GM18519 (cell line): Measurements from ENCODE around the gene CHD8.
"Not testable (repeated sequence)": the region's sequence is repeated elsewhere in the genome, so short reads cannot be mapped to it uniquely, and the experiment has no call there.

Experiments used
- ATAC-seq: cut with Tn5 transposase; IDR thresholded peaks from one replicate; pipeline ENCODE4 v1.9.1; 2021; ENCODE audit warnings: mild to moderate bottlenecking, moderate library complexity; ENCODE audit not compliant: unreplicated experiment, low FRiP score

CHD8 gene

DNA sequence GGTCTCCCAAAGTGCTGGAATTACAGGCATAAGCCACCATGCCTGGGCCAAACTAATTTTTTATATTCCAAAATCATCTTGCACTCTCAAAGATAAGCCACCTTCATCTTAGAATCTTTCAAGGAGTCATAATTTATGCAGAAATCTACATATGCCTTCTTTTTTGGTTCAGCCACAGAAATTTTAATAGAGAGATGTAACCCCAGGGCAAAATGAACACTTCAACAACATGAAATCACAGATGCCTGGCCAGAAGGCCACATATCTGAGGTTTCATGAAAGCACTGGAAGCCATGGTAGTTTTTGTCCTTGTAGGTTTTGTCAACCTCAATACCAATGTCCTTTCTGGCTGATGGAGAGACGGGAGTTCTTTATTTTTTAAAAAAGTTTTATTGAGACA lies 81.9 kb downstream of the CHD8 start:
- ATAC-seq: no peak

DNA sequence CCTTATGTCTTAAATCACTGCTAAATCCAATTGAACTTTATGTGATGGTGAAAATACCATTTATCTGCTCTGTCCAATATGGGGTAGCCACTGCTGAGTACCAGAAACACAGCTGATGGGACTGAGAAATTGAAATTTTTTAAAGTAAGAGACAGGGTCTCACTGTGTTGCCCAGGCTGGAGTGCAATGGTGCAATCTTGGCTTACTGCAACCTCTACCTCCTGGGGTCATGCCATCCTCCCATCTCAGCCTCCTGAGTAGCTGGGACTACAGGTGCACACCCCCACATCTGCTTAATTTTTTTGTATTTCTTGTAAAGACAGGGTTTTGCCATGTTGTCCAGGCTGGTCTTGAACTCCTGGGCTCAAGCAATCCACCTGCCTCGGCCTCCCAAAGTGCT lies 83.1 kb downstream of the CHD8 start:
- ATAC-seq: not testable (repeated sequence)

DNA sequence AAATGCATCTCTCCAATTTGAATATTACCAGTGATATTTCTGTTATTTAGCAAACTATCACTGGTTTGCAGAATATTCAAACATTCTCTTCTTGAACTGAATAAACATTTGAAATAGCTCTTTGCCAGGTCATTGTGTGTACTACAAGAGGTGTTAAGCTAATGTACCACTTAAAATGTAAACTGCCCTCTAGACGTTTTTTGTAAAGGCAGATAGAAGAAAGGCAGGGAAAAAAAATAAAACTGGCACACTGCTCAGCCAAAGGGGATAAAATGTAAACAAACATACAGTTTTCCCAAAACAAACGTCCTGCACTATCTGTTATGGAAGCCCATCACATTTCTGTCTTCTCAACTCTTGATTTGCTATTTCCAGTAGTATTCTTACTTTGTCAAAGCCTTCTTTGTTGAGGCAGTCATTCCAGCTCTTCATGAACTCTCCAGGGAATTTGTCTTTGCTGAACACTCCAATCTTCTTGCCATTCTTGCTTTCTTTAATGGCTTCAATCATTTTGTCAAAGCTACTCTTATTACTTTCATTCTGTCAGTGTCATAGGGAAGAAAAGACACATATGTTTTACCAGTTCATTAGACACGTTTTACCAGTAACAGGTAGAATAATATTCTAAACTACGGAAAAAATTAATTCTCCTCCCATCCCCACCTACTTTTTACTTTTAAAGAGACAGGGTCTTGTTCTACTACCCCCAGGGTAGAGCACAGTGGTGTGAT lies 85.8 kb downstream of the CHD8 start:
- ATAC-seq: no peak

DNA sequence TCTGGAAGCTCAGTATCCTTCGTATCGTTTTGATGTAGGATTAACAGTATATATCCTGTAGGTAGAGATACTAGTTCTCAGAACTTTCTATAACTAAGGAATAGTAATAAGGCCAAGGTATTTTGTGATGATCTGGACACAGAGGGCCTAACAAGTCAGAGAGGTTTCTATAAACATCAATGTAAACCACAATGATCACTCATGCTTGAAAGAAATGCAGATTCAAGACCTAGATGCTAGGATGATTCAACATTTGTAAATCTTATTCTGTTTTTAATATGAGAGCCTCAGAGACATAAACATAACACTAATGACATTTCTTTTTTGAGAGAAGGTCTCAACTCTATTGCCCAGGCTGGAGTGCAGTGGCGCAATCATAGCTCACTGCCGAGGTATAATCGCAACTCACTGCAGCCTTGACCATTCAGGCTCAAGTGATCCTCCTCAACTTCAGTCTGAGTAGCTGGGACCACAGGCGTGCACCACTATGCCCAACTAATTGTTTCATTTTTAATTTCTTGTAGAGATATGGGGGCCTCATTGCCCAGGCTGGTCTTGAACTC lies 88.3 kb downstream of the CHD8 start:
- ATAC-seq: no peak

DNA sequence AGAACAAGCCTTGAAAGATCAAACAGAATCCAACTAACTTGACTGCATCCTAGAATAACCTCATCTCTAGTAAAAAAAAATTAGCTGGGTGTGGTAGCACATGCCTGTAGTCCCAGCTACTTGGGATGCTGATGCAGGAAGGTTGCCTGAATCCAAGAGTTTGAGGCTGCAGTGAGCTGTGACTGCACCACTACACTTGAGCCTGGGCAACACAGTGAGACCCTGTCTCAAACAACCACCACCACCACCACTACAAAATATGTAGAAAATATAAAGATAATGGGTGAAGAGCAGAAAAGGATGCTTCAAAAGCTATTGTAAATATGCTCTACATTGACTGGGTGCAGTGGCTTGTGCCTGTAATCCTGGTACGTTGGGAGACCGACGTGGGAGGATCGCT lies 99.4 kb downstream of the CHD8 start:
- no peak for ATAC-seq

DNA sequence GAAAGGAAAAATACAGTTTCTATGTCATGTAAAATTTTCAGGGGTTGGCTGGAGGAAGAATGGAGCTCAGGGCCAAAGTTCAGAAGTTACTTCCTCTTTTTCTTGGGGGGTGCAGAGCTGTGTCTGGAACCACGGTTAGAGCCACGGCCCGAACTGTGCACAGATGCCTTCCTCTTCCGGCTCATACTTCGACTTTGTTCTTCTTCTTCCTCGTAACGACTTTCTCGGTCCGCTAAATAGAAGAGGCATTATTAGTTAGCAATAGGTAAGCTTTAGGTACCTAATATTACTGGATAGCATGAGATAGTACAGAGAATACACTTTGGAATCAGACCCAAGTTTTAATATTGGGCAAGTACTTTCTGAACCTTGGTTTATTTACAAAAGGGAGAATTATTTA lies 103.3 kb downstream of the CHD8 start:
- ATAC-seq: no peak

DNA sequence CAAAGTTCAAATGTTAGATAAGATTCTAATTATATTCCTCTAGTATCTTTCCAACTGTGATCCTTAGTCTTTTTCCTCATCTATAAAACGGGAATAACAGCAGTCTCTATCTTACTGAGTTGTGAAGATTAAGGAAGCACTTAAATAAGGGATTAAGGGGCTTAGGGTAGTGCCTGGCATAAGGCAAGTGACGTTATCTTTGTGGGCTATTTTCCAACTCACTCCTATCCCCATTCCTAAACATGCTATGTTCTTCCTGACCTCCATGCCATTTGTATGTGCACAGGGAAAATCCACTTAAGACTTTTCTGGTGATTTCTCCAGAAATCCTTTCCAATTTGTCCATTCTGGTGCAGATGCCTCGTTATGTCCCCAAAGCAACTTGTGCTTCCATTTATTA lies 105.4 kb downstream of the CHD8 start:
- ATAC-seq: no peak

DNA sequence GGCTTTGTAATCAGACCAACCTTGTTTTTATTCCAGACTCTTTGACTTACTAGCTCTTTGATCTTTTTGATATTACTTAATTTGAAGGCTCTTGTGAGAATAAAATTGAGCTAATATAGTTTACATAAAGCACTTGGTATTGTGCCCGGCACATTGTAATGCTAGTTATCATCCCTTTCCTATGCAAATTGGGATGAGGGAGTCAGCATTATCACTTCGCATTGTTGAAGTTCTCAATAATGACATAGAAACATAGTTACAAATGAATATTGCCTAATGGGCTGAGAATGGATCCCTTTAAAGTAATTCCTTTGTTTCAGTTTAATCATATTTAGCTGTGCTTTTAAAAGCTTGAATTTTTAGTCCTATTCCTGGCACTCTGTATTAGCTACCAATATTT lies 108.7 kb downstream of the CHD8 start:
- no peak for ATAC-seq

DNA sequence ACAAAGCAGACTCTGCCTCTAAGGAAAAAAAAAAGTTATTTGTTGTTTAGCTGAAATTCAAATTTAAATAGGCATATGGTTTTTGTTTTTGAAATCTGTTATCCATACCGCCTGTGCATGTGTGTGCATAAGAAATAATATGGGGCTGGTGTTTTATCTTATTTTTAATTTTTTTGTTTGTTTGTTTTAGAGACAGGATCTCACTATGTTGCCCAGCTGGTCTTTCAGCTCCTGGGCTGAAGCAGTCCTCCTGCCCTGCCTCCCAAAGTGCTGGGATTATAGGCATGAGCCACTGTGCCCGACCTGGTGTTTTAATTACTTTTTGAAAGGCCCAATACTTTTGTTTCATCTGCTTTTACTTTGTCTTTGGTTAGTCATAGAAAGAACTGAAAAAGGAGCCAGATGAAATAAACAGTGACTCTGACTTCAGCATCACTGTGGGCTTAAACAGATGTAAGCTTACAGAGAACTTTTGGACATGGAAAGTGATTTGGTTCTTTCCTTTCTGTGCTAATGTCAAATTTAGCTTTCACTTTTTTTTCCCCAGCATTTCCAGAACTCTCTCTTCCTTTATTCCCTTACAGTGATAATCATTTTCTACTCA lies 109.3 kb downstream of the CHD8 start:
- ATAC-seq: no peak

DNA sequence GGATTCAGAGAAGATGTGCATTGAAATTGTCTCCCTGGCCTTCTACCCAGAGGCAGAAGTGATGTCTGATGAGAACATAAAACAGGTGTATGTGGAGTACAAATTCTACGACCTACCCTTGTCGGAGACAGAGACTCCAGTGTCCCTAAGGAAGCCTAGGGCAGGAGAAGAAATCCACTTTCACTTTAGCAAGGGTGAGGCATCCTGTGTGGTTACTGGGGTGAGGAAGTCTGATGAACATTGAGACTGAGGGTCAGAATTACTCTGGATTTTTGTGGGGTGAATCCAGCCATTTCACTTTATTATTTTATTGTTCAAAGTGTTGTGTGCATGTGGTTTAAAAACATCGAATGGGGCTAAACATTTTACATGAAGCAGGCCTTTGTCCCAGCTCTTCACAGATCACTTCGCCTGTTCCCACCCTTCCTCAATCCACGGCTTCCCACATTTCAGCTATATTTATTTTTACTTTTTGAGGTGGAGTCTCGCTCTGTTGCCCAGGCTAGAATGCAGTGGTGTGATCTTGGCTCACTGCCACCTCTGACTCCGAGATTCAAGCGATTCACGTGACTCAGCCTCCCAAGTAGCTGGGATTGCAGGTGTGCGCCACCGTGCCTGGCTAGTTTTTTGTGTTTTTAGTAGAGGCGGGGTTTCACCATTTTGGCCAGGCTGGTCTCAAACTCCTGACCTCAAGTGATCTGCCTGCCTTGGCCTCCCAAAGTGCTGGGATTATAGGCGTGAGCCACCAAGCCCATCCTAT lies 112.7 kb downstream of the CHD8 start:
- no peak for ATAC-seq
